GOT3 (cell line): ENCODE results near the gene PHF20.
"Not testable (repeated sequence)": the region's sequence is repeated elsewhere in the genome, so short reads cannot be mapped to it uniquely, and the experiment has no call there.

Source experiments
- DNase-seq: peaks from one replicate; lab custom pipeline; 2025; ENCODE audit warnings: mixed read lengths; lab: John Stamatoyannopoulos, UW

PHF20 gene

DNA sequence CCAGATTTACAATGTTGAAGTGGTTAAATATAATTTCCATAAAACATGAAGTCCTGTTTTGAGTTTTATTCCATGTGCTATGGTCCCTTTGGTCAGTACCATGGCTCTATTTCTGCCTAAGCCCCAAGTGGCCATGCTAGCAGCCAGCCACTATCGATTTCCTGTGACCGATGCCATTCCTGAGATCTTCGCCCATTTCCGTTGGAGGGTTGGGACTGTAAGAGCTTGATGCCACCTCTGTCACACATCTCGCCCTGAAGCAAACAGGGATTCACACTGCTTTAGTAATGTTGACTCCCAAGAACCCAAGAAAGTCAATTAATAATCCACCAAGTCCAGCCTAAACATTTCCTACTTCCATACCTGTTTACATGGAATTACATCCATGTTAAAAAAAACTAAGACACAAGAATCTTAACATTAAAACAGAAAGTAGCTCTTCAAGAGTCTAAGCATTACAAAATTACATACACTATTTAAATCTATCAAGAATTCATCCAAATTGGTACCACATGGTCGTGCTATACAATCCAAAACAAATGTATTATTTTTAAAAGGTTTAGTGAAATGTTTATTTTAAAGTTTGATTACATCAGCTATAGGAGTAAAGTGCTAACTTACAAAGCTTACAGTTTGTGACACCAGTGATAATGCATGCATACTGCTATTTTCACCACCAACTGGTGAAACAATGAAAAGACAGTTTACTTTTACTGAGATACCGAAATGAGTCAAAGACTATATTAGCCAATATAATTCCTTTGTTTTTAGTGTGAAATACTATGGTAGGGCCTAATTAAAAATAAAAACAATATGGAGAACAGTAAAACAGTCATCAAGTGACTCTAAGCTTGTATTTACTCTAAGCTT is 32.3 kb upstream of the PHF20 start:
- no peak for DNase-seq

DNA sequence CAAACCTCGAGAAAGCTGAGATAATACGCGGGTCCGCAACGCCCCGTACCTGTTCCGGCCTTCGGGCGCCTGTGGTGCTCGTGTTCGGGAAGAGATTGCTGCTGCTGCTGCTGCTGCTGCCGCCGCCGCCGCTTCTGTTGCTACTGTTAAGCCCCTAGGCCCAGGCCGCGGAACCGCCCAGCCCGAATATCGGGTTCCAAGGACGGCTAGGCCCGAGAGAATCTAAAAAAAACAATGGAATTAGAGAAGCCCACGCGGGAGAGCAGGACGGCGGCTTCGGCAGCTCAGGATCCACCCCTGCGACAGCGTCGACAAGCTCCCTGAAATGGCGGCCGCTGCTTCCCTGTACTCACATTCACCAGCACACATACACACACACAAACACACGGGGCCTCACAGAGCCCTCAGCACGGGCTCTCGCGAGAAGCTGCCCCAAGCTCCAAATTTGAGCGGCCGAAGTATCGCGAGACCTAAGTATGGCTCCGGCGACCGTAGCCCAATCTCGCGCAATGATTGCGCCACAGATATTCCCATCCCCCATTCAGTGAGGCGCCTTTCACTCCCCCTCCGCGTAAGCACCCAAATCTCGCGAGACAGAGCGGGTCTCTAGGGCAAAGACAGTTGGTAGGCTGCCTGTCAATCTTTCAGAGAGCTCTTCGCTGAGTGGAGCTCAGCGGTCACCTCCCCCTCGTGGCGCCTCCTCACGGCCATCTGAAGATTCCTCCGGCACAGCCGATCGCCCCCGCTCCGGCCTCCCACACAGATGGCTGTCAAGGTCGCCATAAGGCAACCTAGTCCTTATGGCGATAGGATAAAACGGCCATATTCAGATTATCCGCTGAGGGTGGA is 29.7 kb upstream of the PHF20 start, which contains the start of gene RBM39:
TSS of gene RBM39 (minus strand) at position 369 of the 849 bp plus-strand sequence. CDS start 1,386 bp downstream, outside the sequence.
- DNase-seq = peak; percentile 99

DNA sequence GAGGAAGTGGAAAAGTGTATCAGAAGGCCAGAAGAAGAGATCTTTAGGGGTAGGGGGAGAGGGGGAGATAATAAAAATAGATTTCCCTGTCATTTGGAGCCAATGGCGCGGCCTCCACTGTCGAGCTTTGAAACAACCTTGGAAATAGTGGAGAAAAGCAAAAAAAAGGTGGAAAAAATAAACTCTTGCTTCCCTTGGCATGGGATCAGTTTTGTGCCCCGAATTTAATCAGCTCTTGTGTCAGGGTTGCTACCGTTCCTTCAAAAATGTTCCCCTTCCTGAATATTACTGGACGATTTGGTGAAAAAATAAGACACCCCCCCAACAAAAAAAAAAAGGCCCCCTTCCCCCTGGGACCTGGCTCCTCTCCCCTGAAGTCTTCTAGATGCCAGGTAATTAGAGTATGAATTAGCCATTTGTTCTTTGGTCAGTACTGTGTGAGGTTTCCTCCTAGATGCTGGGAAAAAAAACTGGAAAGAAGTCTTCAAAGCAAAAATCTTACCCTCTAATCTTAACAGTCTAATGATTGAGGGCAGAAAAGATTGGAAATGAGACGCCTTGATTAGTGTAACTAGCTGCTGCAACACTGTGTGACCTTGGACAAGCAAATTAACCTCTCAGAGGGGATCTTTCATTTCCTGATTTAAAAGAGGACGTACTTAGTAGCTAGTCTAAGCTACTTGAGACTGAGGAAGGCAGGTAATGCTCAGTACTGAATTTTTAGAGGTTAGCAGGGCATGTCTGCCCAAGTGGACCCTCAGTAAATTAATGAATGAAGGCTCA is 28.9 kb upstream of the PHF20 start:
- no peak for DNase-seq

DNA sequence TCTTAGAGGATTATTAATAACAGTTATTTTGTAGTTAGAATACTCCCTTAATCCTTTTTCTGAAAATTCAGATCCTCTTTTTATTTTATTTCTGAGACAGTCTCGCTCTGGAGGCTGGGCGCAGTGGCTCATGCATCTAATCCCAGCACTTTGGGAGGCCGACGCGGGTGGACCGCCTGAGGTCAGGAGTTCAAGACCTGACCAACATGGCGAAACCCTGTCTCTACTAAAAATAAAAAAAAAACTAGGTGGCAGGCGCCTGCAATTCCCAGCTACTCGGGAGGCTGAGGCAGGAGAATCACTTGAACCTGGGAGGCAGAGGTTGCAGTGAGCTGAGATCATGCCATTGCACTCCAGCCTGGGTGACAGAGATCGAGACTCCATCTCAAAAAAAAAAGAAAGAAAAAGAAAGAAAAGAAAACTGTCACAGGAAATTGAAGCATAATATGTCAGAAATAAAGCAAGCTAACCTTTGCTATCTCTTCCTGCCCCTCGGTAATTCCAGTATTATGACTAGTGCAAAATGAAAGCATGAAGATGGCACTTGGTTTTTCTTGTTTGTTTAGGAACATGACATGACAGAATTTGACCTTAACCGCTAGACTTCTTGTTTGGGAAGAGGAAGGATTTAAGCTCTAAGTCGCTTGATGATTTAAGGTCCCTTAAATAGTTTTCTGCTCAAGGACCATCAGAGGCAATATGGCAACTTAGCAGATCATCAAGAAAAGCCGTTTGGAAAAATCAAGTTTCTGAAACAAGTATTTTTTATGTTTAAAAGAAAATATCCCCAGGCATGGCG is 27.9 kb upstream of the PHF20 start:
- DNase-seq = no peak

DNA sequence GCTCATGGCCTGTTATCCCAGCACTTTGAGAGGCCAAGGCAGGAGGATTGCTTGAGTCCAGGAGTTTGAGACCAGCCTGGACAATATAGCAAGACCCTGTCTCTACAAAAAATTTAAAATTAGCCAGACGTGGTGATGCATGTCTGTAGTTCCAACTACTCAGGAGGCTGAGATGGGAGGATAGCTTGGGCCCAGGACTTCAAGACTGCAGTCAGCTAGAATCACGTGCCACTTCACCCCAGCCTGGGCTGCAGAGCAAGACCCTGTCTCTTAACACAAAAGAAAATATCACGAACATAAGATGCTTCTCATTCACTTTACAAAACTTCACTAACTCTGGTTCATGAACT is 27.3 kb upstream of the PHF20 start:
- not testable (repeated sequence) for DNase-seq

DNA sequence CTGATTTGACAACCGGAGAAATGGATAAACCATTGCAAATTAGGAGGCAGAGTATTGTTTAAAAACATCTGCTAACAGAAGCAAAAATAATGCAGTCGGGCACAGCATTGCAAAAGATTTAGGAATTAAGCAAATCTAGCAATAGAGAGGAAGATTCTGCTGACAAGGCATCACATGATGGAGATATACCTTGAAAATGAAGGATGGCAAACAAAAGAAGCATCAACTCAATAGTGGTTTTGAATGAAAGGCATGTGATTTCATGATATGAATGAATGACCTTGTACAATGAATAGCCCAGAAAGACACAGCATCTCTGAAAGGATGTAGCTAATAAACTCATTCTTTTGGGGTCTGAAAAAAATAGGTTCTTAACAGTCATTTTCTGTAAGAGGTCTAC is 21.2 kb upstream of the PHF20 start:
- no peak for DNase-seq

DNA sequence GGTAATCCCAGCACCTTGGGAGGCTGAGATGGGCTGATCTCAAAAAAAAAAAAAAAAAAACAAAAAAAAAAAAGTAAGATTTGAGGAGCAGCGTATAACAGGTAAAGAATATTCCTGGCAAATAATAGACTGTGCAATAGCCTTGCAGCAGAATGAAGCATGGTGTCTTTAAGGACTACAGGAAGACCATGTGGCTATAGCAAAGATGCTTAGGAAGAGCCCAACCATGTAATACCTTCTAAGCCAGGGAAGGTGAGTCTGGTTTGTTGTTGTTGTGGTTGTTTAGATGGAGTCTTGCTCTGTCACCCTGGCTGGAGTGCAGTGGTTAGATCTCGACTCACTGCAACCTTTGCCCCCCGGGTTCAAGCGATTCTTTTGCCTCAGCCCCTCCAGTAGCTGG is 15.4 kb upstream of the PHF20 start:
- DNase-seq = no peak

DNA sequence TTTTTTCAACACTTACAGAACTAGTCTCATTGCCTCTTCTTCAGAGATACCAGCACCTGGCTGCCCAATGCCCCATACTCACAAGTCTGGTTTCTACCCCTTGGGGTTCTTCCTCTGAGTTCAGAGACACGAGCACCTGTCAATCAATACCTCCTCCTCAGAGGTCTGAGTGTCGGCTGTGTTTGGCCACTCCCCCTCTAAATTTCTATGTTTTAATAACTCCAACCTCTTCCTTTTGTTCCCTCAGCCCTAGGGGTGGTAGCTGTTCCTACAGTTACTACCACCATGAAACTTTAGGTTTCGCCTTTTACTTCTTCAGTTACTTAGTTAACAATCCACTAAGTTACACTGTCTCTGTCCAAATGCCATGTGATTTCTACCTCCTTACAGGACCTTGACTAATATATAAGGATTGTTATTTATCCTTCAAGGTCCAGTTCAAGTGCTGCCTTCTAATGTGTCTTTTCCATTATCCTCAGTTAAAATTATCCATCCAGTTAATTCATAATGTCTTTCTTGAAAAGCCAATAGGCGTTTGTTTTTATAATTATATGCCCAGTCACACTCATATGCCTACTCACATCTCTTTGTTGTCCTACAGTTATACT is 14.6 kb upstream of the PHF20 start:
- no peak for DNase-seq

DNA sequence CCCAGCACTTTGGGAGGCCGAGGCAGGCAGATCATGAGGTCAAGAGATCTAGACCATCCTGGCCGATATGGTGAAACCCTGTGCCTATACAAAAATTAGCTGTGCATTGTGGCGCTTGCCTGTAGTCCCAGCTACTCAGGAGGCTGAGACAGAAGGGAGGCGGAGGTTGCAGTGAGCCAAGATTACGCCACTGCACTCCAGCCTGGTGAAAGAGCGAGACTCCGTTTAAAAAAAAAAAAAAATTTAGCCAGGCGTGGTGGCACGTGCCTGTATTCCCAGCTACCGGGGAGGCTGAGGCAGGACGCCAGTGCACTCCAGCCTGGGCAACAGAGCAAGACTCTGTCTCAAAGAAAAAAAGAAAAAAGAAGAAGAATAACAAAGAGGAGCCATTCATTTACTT is 10.3 kb upstream of the PHF20 start:
- DNase-seq = not testable (repeated sequence)

DNA sequence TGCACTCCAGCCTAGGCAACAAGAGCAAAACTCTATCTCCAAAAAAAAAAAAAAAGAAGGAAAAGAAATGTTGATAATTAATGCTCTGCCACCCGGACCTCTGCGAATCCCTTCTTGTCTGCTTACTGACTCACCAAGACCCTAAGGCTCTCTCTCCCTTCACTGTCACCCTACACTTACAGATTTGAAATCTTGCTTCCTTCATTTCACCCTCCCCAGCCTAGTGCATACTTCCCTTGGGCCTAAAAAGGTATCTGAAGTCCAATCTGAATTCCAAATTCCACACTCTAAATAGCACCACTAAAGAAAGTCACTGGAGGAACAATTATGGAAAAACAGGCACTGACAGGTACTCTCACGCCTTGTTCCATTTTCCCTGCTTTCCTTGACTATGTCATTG is 9.4 kb upstream of the PHF20 start:
- DNase-seq = no peak

DNA sequence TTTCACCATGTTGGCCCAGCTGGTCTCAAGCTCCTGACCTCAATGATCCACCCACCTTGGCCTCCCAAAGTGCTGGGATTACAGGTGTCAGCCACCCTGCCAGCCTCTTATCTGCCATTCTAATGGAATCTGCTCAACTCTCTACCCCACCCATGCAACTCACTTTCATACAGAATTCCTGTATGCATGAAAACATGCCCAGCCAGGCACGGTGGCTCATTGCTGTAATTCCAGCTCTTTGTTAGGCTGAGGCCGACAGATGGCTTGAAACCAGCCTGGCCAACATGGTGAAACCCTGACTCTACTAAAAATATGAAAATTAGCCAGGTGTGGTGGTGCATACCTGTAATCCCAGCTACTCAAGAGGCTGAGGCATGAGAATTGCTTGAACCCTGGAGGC is 6.9 kb upstream of the PHF20 start:
- DNase-seq = not testable (repeated sequence)

DNA sequence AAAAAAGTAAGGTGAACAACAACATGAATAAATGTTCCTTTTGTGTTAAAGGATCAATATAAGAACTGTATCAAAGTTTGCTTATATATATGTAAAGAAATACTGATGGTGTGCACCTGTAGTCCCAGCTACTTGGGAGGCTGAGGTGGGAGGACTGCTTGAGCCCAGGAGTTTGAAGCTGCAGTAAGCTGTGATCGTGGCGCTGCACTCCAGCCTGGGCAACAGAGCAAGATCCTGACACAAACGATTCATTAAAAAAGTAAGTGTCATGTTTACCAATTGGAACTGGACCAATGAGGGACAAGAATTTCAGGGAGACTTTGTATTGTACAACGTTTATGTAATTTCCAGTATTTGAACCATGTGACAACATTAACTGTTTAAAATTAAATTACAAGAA is 5.0 kb upstream of the PHF20 start:
- no peak for DNase-seq

DNA sequence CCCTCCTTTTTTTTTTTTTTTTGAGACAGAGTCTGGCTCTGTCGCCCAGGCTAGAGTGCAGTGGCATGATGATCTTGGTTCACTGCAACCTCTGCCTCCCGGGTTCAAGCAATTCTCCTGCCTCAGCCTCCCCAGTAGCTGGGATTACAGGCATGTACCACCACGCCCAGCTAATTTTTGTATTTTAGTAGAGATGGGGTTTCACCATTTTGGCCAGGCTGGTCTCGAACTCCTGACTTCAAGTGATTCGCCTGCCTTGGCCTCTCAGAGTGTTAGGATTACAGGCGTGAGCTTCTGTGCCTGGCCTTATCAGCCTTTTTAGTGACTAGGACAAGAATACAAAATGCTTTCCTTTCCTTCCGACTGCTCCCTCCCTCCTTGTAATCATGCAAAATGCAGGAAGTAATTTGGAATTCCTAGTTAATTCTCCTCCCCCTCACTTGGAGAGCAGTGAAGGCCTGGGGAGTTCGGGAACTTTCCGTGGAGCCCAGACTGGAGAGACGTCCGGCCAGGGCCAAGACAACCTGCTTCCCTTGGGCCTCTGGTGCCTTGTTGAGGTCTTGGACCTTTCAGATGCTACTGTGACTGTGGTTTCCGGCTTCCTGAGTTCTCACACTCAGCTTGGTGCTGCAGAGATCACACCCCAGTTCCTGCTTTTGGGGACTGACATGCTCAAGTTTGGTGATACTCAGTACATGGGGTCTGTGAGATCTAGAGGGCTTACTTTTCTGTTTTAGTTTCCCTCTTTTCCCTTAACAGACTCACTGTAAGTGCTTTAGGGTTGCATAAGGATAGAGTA is 3.9 kb upstream of the PHF20 start:
- DNase-seq = no peak

DNA sequence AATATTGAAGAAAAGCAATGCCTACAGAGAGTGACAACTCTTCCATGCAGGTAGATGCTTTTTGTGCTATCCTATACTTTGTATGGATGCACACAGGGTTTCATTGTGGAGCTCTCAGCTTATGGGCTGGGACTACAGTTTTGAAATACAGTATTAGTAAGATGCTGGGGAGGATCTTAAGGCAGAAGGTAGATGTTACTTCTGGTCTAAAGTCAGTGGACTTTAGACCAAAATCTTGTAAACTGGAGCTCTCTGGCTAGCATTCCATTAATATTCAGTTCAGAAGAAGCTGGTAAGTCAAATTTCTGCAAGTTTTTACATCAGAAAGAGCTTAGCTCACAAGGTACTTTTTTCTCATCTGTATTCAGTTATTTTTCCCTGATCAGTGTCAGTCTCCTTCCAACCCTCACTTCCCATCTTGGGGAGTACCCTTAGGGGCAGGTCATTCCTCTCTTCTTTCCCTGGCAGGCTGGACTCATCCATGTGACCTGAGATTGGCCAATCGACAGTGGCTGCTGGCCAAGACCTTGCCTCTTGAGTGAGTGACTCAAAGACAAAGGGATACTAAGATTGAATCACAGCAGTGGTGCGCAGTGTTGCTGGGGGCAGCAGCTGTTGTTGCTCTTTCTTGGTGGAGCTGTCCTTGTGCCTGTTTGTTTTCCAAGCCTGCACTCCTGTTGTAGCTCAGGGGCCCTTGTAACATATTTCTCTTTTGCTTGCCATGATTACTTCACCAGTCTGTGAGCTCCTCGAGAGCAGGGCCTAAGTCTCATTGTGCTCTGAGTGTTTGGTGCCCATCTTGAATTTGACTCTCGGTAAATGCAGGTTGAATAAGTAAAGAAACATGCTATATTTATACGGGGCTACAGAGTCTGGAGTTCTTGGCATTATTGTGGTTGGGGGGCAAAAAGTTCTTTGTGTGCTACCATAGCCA is 2.8 kb upstream of the PHF20 start:
- DNase-seq = peak; percentile 92

DNA sequence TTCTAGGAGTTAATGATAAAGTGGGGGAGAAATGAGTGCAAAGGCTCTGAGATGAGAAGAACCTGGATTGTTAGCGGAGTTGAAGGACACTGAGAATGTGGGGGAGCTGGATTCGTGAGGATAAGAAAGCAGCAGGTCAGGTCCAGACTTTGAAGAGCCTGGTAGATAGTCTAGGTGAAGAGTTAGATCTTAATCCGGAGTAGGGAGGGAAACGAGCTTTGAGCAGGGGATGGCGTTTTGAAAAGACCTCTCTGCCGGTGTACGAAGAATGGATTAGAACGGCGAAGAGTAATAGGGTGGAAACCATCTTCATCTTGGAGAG is 487 bp upstream of the PHF20 start:
- no peak for DNase-seq

DNA sequence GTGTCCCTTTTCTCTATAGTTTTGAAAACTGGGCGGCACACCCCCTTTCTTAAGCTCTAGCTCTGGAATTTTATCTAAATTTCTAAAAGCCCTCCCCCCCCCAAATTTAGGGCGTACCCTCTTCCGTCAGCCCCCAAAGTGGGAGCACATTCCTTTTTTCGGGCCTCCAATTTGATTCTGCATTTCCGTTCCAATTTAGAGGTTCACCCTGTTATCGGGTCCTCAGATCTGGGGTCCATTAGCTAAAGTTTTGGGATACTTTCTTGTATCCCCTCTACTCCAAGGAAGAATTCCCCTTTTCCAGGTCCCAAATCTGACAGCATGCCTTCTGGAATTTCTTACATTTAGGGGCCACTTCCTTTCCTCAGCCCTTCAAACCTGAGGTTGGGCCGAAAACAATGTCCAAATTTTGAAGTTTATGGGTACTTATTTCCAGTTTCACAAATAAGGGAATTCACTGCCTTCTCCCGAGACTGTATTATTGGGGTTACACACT is 796 bp downstream of the PHF20 start:
- no peak for DNase-seq

DNA sequence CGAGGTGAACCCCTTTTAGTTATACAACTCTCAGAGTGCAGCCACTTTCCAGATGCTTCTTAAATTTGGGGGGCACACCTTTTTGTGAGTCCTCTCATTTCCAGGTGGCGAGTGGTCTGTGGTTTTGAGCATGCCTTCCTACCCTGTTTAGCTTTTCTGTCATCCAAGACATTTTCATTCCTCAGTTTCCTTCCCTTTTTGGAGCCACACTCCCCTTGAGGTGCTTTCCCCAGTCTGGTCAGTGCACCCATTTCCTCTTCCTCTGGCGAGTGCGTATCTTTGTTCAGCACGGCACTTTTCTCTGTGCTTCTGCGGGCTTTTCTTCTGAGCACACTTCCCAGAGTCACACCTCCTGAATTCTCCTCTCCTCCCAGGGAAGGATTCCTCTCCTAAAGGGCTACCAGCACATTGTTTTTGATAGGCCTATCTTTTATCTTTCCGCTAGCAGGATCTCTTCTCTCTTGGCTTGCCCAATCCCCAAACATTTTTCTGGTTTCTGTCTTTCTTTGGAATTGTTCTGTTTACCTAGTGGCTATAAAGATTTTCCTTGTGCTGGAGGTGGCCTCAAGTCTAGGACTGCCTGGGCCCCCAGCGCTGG is 1.4 kb downstream of the PHF20 start:
- no peak for DNase-seq

DNA sequence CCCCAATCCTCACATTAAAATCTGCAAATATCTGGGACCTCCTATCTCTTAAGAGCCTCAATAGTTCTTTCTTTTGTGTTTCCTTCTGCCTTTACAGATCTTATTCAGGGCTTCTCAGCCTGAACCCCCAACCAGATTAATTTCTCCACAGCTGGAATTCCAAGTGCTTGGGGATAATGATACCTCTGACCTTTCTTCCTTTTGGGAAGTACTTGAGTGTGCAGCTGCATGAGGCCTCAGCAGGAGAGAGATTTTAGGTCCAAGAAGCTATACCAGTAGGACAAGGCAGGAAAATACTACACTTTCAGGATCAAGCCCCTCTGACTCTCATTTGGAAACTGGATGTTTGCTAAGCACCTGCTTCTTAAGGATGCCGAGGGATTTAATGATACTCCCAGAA is 2.6 kb downstream of the PHF20 start:
- DNase-seq = no peak
